ENCODE data around the gene MFSD12. TPM values are rescaled to one million over a fixed set of nuclear protein-coding genes. Genes with fewer than 3 reads are reported as not detected.
"Not testable (repeated sequence)": the region's sequence is repeated elsewhere in the genome, so short reads cannot be mapped to it uniquely, and the experiment has no call there.

The MFSD12 gene
- total RNA-seq, 4 donors from 2014 or later, result 76.5 to 146 (median 104) TPM

GRCh38 chr19:3570606-3571011 lies 13.2 kb upstream of the MFSD12 start:
- no peaks in the 10 kb centered on the region for H3K9me3 ChIP-seq
- no peaks in the 10 kb centered on the region for H3K27me3 ChIP-seq
- no peak for TF ChIP-seq CTCF (IDR thresholded peaks at IDR 0.05)
- no peak for TF ChIP-seq POLR2A (IDR thresholded peaks at IDR 0.05)
- no peak for DNase-seq
- peaks cover 0 to 20% (median 8%) of the 10 kb centered on the region in 4 donors for H3K4me1 ChIP-seq
- no peak overlapping the region for H3K4me3 ChIP-seq
- H3K27ac ChIP-seq, result peak overlapping the region in 1 of 4 donors; percentile 25
- peaks cover 0 to 5% (median 0%) of the 10 kb centered on the region in 3 donors for H3K36me3 ChIP-seq

GRCh38 chr19:3570042-3570441 lies 12.7 kb upstream of the MFSD12 start:
- H3K4me3 ChIP-seq, H3K36me3 ChIP-seq, DNase-seq, H3K27me3 ChIP-seq, H3K9me3 ChIP-seq, H3K27ac ChIP-seq: not testable (repeated sequence)
- H3K4me1 ChIP-seq, result peaks cover 0 to 20% (median 8%) of the 10 kb centered on the region in 4 donors

GRCh38 chr19:3565139-3565538 lies 7.8 kb upstream of the MFSD12 start:
- peaks cover 0 to 9% (median 0%) of the 10 kb centered on the region in 4 donors for H3K4me1 ChIP-seq
- H3K27ac ChIP-seq, result no peak overlapping the region
- TF ChIP-seq CTCF (IDR thresholded peaks at IDR 0.05) (no peak), POLR2A (IDR thresholded peaks at IDR 0.05) (no peak)
- DNase-seq, result no peak
- no peaks in the 10 kb centered on the region for H3K27me3 ChIP-seq
- H3K36me3 ChIP-seq, result no peaks in the 10 kb centered on the region
- no peaks in the 10 kb centered on the region for H3K9me3 ChIP-seq
- H3K4me3 ChIP-seq, result no peak overlapping the region

GRCh38 chr19:3563709-3564524 lies 6.5 kb upstream of the MFSD12 start:
- no peak for DNase-seq
- TF ChIP-seq CTCF (IDR thresholded peaks at IDR 0.05) (no peak), POLR2A (IDR thresholded peaks at IDR 0.05) (no peak)
- Histone ChIP-seq H3K9me3 (no peaks in the 10 kb centered on the region), H3K36me3 (no peaks in the 10 kb centered on the region), H3K4me3 (no peak overlapping the region), H3K4me1 (peaks cover 0 to 1% (median 0%) of the 10 kb centered on the region in 4 donors), H3K27me3 (no peaks in the 10 kb centered on the region), H3K27ac (no peak overlapping the region)

- Histone ChIP-seq H3K4me1 (peaks cover 4 to 50% (median 25%) of the 10 kb centered on the region in 4 donors), H3K27me3 (no peaks in the 10 kb centered on the region)
- peak; percentile 52 to 75 (median 74) for DNase-seq
Observed at GRCh38 chr19:3556978-3557460, 367 bp downstream of the MFSD12 start.

More at GRCh38 chr19:3556978-3557460, 367 bp downstream of the MFSD12 start:
- no peaks in the 10 kb centered on the region for H3K36me3 ChIP-seq
- no peaks in the 10 kb centered on the region for H3K9me3 ChIP-seq
- H3K4me3 ChIP-seq, result peak overlapping the region; percentile 87 to 100 (median 96)
- peak overlapping the region; percentile 79 to 90 (median 85) for H3K27ac ChIP-seq
- peak in 4 of 6 experiments; percentile 29 to 46 (median 36) for TF ChIP-seq CTCF (IDR thresholded peaks at IDR 0.05)
- TF ChIP-seq POLR2A (IDR thresholded peaks at IDR 0.05), result no peak
